Hepatocyte (in vitro differentiated cells): ENCODE data around the gene SPATA2. TPM values are rescaled to one million over a fixed set of nuclear protein-coding genes. Genes with fewer than 3 reads are reported as not detected.

ENCODE experiments used
- DNase-seq: peaks from one replicate; pipeline ENCODE4 v3.0.0-alpha.2; 2016; ENCODE audit warnings: low spot score
- H2AFZ ChIP-seq: fragments of 200-600 bp; sonication (generic); 2 replicates; pipeline ENCODE4 v1.6.0; 2016; ENCODE audit warnings: antibody characterized with exemption, mild to moderate bottlenecking
- H3K27ac ChIP-seq: fragments of 200-600 bp; sonication (generic); 2 replicates; pipeline ENCODE4 v1.5.1; 2016; ENCODE audit warnings: mild to moderate bottlenecking
- H3K27me3 ChIP-seq: fragments of 200-600 bp; sonication (generic); 2 replicates; pipeline ENCODE4 v1.6.1; 2016
- H3K36me3 ChIP-seq: fragments of 200-600 bp; sonication (generic); replicated peaks from 2 replicates; pipeline ENCODE4 v1.5.1; 2016; ENCODE audit warnings: low read depth; ENCODE audit not compliant: insufficient read depth
- H3K4me1 ChIP-seq: fragments of 200-600 bp; sonication (generic); 2 replicates; pipeline ENCODE4 v1.5.1; 2016; ENCODE audit warnings: mild to moderate bottlenecking, moderate library complexity; ENCODE audit not compliant: insufficient read depth
- H3K4me2 ChIP-seq: fragments of 200-600 bp; sonication (generic); 2 replicates; pipeline ENCODE4 v1.6.0; 2016
- H3K4me3 ChIP-seq: fragments of 200-600 bp; sonication (generic); 2 replicates; pipeline ENCODE4 v1.5.1; 2016; ENCODE audit warnings: mild to moderate bottlenecking
- H3K79me2 ChIP-seq: fragments of 200-600 bp; sonication (generic); 2 replicates; pipeline ENCODE4 v1.6.0; 2017; ENCODE audit warnings: mild to moderate bottlenecking
- H3K9me2 ChIP-seq: fragments of 200-600 bp; sonication (generic); replicated peaks from 2 replicates; pipeline ENCODE4 v1.6.0; 2017; ENCODE audit warnings: mild to moderate bottlenecking; ENCODE audit not compliant: insufficient read depth
- H3K9me3 ChIP-seq: fragments of 200-600 bp; sonication (generic); 2 replicates; pipeline ENCODE4 v1.5.1; 2016; ENCODE audit warnings: low read depth, mild to moderate bottlenecking
- H4K20me1 ChIP-seq: fragments of 200-600 bp; sonication (generic); 2 replicates; pipeline ENCODE4 v1.6.0; 2016; ENCODE audit warnings: mild to moderate bottlenecking; ENCODE audit not compliant: insufficient read depth, poor library complexity, severe bottlenecking
- CTCF ChIP-seq: fragments of 200-600 bp; sonication (generic); IDR thresholded peaks from 2 replicates; pipeline ENCODE4 v1.5.1; 2016; ENCODE audit warnings: antibody characterized with exemption, mild to moderate bottlenecking; ENCODE audit not compliant: poor library complexity
- EZH2 ChIP-seq: fragments of 200-600 bp; sonication (generic); IDR thresholded peaks from 2 replicates; pipeline ENCODE4 v1.6.1; 2016; ENCODE audit warnings: antibody characterized with exemption, mild to moderate bottlenecking, borderline replicate concordance
- EZH2phosphoT487 ChIP-seq: fragments of 200-600 bp; sonication (generic); IDR thresholded peaks from one replicate; pipeline ENCODE4 v1.6.1; 2018; ENCODE audit warnings: antibody characterized with exemption, mild to moderate bottlenecking, low read depth, moderate library complexity; ENCODE audit not compliant: unreplicated experiment, severe bottlenecking
- WGBS: methylation state at CpG from one replicate; pipeline ENCODE4 v1.1.6; 2016; ENCODE audit warnings: low lambda C conversion rate; ENCODE audit errors: missing lambda C conversion rate; 5-methylcytosine and 5-hydroxymethylcytosine counted together
- polyA plus RNA-seq: library from polyadenylated mRNA; unstranded; fragments of >200 nt; fragmentation: Nextera tagmentation; extraction: Ambion mirVana; gene quantifications from 2 replicates; pipeline ENCODE4 v1.2.1, GENCODE V29; 2016
- total RNA-seq: library from RNA; depleted of rRNA; stranded (reverse); fragments of >200 nt; gene quantifications from 2 replicates; pipeline ENCODE4 v1.2.3, GENCODE V29; 2014

SPATA2 gene
- total and polyA plus RNA-seq, 2 experiments from 2014 or later = 5.9 to 9.6 TPM

GRCh38 chr20:49889001-49889934 is 26.1 kb downstream of the SPATA2 start:
- TF ChIP-seq EZH2 (no peak), EZH2phosphoT487 (no peak), CTCF (no peak)
- H3K79me2 ChIP-seq = no peaks in the 10 kb centered on the region
- 93% methylated on average over 9 of the region's 9 CpGs for WGBS
- no peaks in the 10 kb centered on the region for H3K4me1 ChIP-seq
- no peak overlapping the region for H3K4me3 ChIP-seq
- H2AFZ ChIP-seq = no peak overlapping the region
- no peaks in the 10 kb centered on the region for H3K27me3 ChIP-seq
- DNase-seq = no peak
- H3K4me2 ChIP-seq = no peak overlapping the region
- H3K27ac ChIP-seq = no peak overlapping the region
- no peaks in the 10 kb centered on the region for H3K9me3 ChIP-seq
- H3K9me2 ChIP-seq = no peaks in the 10 kb centered on the region
- H3K36me3 ChIP-seq = no peaks in the 10 kb centered on the region
- H4K20me1 ChIP-seq = no peaks in the 10 kb centered on the region

DNA sequence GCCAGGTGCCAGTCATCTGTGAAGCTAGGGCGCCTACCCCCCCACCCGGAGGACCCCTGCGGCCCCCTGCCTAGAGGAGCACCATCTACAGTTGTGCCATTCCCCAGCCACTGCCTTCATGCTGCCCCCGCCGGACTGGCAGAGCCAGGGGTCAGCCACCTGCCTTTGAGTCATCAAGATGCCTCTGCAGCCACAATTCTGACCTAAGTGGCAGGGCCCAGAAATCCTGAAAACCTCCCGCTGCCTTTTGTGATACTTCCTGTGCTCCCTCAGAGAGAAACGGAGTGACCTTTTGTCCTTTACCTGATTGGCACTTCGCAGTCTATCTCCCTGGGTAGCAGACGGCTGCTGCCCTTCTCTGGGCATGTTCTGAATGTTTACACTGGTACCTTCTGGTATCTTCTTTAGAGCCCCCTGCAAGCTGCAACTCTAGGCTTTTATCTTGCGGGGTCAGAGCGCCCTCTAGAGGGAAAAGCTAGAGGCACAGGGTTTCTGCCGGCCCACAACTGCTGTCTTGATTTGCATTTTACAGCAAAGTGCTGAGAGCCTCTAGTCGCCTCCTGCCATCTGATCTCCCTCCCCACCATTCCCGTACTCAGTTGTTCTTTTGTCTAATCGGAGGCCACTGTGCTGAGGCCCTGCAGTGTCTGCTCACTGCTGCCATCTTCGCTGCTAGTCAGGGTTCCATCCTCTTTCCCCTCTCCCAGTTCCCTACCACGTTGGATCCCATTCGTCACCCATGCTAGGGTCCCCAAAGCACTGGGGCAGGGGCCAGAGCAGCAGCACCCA is 26.9 kb downstream of the SPATA2 start:
- Histone ChIP-seq H3K9me3 (no peaks in the 10 kb centered on the region), H2AFZ (no peak overlapping the region), H3K4me3 (no peak overlapping the region), H4K20me1 (no peaks in the 10 kb centered on the region), H3K79me2 (no peaks in the 10 kb centered on the region), H3K27ac (no peak overlapping the region), H3K4me1 (no peaks in the 10 kb centered on the region), H3K4me2 (no peak overlapping the region), H3K27me3 (no peaks in the 10 kb centered on the region), H3K36me3 (no peaks in the 10 kb centered on the region), H3K9me2 (no peaks in the 10 kb centered on the region)
- WGBS = 45% methylated on average over 13 of the region's 18 CpGs
- peak; percentile 72 for DNase-seq
- TF ChIP-seq EZH2 (no peak), CTCF (peak; percentile 83)

DNA sequence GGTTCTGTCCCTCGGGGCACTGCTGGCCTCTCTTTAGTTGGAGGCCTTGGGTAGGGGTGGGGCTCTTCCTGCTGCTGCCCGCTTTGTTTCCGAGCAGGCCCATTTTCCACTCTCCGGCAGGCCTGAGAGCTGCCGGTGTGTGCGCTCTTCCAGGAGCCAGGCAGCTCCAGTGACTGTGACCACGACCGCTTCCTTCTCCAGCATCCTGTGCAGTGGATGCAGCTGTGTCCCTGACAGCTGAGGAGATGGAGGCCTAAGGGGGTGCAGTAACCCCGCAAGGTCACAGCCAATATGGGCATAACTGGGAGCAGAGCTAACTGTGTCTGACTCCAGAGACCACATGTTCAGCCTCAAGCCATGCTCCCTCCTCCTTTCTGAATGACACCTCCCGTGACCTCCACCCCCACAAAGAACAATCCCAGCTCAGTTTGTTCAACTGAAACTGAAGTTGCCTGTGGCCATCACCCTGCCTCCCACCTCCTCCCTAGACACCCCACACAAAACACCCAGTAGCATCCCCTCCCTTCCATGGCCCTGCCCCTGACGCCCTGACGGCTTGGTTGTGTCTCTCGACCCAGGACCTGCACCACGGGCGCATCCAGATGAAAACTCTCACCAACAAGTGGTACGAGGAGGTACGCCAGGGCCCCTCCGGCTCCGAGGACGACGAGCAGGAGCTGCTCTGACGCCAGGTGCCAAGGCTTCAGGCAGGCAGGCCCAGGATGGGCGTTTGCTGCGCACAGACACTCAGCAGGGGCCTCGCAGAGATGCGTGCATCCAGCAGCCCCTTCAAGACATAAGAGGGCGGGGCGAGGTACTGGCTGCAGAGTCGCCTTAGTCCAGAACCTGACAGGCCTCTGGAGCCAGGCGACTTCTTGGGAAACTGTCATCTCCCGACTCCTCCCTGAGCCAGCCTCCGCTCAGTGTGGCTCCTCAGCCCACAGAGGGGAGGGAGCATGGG is 27.8 kb downstream of the SPATA2 start:
- Histone ChIP-seq H3K4me2 (no peak overlapping the region), H3K27me3 (no peaks in the 10 kb centered on the region), H3K27ac (no peak overlapping the region), H2AFZ (no peak overlapping the region), H3K9me2 (no peaks in the 10 kb centered on the region), H3K4me1 (no peaks in the 10 kb centered on the region), H3K79me2 (no peaks in the 10 kb centered on the region), H3K4me3 (no peak overlapping the region), H4K20me1 (no peaks in the 10 kb centered on the region), H3K9me3 (no peaks in the 10 kb centered on the region), H3K36me3 (no peaks in the 10 kb centered on the region)
- DNase-seq = no peak
- 91% methylated on average over 30 of the region's 32 CpGs for whole genome bisulfite sequencing
- no peak for TF ChIP-seq CTCF
- TF ChIP-seq EZH2phosphoT487 = no peak
- TF ChIP-seq EZH2 = no peak
